GM12878 (cell line): ENCODE data around the gene FGD6. TPM values are rescaled to one million over a fixed set of nuclear protein-coding genes. Genes with fewer than 3 reads are reported as not detected.

Experiments
- ATAC-seq: fragments of 200-7000 bp; cut with Tn5 transposase; 3 replicates; pipeline ENCODE4 v1.9.1; 2020; ENCODE audit warnings: mild to moderate bottlenecking, moderate library complexity
- BruUV-seq: library from RNA; stranded (reverse); fragments of 400-500 nt; replicated peaks from 2 replicates; lab custom pipeline; 2021; lab: Mats Ljungman, UMichigan
- CTCF ChIA-PET: fragments of 300-600 bp; sonication (Branson Sonifier 250); formaldehyde crosslinking; extraction: SDS; loops from one replicate; lab custom pipeline; 2021; ENCODE audit warnings: inconsistent platforms; lab: Yijun Ruan, JAX
- POLR2A ChIA-PET: fragments of 350-600 bp; formaldehyde crosslinking; extraction: SDS; loops from one replicate; lab custom pipeline; 2021; ENCODE audit warnings: inconsistent platforms; lab: Charles Lee
- RAD21 ChIA-PET: fragments of 300-600 bp; sonication (Branson Sonifier 250); formaldehyde crosslinking; loops from one replicate; lab custom pipeline; 2023; ENCODE audit warnings: antibody characterized with exemption; ENCODE audit not compliant: unreplicated experiment; lab: Charles Lee
- SMC1A ChIA-PET: fragments of 300-600 bp; sonication (Branson Sonifier 250); formaldehyde crosslinking; loops from one replicate; lab custom pipeline; 2023; ENCODE audit not compliant: unreplicated experiment, uncharacterized antibody; lab: Charles Lee
- DNase-seq: peaks from one replicate; pipeline ENCODE4 v3.0.0-alpha.2; 2011; ENCODE audit warnings: low read depth, low spot score
- FAIRE-seq: peaks from 3 replicates; lab custom pipeline; 2011; peaks lifted over from hg19 to GRCh38; lab: Jason Lieb, UNC
- H2AFZ ChIP-seq: 2 replicates; pipeline ENCODE4 v1.6.0; 2011; ENCODE audit warnings: low read depth, low read length, control low read depth; ENCODE audit not compliant: control insufficient read depth
- H3K27ac ChIP-seq: 2 replicates; pipeline ENCODE4 v1.5.1; 2011; ENCODE audit warnings: control low read depth; ENCODE audit not compliant: control insufficient read depth, insufficient read depth
- H3K27me3 ChIP-seq, 2 experiments: replicated peaks in 1 of 2; 2 replicates each; pipeline versions ENCODE4 v1.6.0 to v1.6.1; 2011; ENCODE audit warnings: low read length in 1 of 2; ENCODE audit not compliant: control insufficient read depth in 2 of 2, insufficient read depth in 2 of 2
- H3K36me3 ChIP-seq, 2 experiments: 2 replicates each; pipeline ENCODE4 v1.5.1; 2011; ENCODE audit warnings: low read length in 1 of 2; ENCODE audit not compliant: control insufficient read depth in 2 of 2, insufficient read depth in 2 of 2
- H3K4me1 ChIP-seq: 2 replicates; pipeline ENCODE4 v1.6.1; 2011; ENCODE audit warnings: mild to moderate bottlenecking, low read length, moderate library complexity, mixed read lengths; ENCODE audit not compliant: control insufficient read depth, insufficient read depth
- H3K4me2 ChIP-seq: 2 replicates; pipeline ENCODE4 v1.6.0; 2011; ENCODE audit warnings: control low read depth; ENCODE audit not compliant: control insufficient read depth, insufficient read depth
- H3K4me3 ChIP-seq: fragments of 200-600 bp; sonication (generic); 2 replicates; pipeline ENCODE4 v1.5.1; 2016
- H3K79me2 ChIP-seq: 2 replicates; pipeline ENCODE4 v1.6.0; 2011; ENCODE audit warnings: low read length; ENCODE audit not compliant: control insufficient read depth, insufficient read depth
- H3K9ac ChIP-seq: 2 replicates; pipeline ENCODE4 v1.8.0; 2011; ENCODE audit warnings: low read length, control low read depth, mixed read lengths; ENCODE audit not compliant: control insufficient read depth, insufficient read depth
- H3K9me3 ChIP-seq: replicated peaks from 3 replicates; pipeline ENCODE4 v1.5.1; 2011; ENCODE audit warnings: mild to moderate bottlenecking, low read length; ENCODE audit not compliant: control insufficient read depth, insufficient read depth
- H4K20me1 ChIP-seq: 2 replicates; pipeline ENCODE4 v1.6.0; 2011; ENCODE audit not compliant: control insufficient read depth, insufficient read depth
- BRCA1 ChIP-seq: IDR thresholded peaks from 2 replicates; pipeline ENCODE4 v1.6.1; 2011; ENCODE audit warnings: low read depth, low read length, improper control_type of control experiment
- CBFB ChIP-seq: IDR thresholded peaks from 2 replicates; pipeline ENCODE4 v1.6.1; 2016; ENCODE audit warnings: antibody characterized with exemption, low read depth
- CEBPB ChIP-seq, 2 experiments: fragments of 150-350 bp in 1 of 2; IDR thresholded peaks; 2 replicates each; pipeline ENCODE4 v1.6.1; 2012 to 2014; ENCODE audit warnings: low read depth in 2 of 2, low read length in 2 of 2, borderline replicate concordance in 1 of 2, inconsistent platforms in 1 of 2
- CREM ChIP-seq: IDR thresholded peaks from 2 replicates; pipeline ENCODE4 v1.6.1; 2014; ENCODE audit warnings: antibody characterized with exemption, low read depth
- FOS ChIP-seq: IDR thresholded peaks from 3 replicates; pipeline ENCODE4 v1.6.1; 2011; ENCODE audit warnings: borderline replicate concordance; ENCODE audit not compliant: insufficient read length; ENCODE audit errors: extremely low read depth
- GABPA ChIP-seq: IDR thresholded peaks from 2 replicates; pipeline ENCODE4 v1.6.1; 2014; ENCODE audit warnings: antibody characterized with exemption, low read depth, mild to moderate bottlenecking, inconsistent platforms
- MTA3 ChIP-seq: IDR thresholded peaks from 2 replicates; pipeline ENCODE4 v1.6.1; 2012; ENCODE audit warnings: low read length, inconsistent platforms, borderline replicate concordance
- MYB ChIP-seq: fragments of 150-350 bp; IDR thresholded peaks from 2 replicates; pipeline ENCODE4 v1.6.1; 2014; ENCODE audit warnings: mild to moderate bottlenecking, low read depth, low read length, borderline replicate concordance
- PAX5 ChIP-seq: IDR thresholded peaks from 2 replicates; pipeline ENCODE4 v1.6.1; 2011; ENCODE audit warnings: low read depth, low read length, borderline replicate concordance
- POU2F2 ChIP-seq: IDR thresholded peaks from 3 replicates; pipeline ENCODE4 v1.6.1; 2011; ENCODE audit warnings: low read depth, mild to moderate bottlenecking, low read length, borderline replicate concordance
- RB1 ChIP-seq: fragments of 450-650 bp; formaldehyde crosslinking; IDR thresholded peaks from 2 replicates; pipeline ENCODE4 v1.6.1; 2017; ENCODE audit warnings: mild to moderate bottlenecking, borderline replicate concordance
- RBBP5 ChIP-seq: fragments of 200-600 bp; sonication (generic); conservative IDR thresholded peaks from 2 replicates; pipeline ENCODE4 v1.6.1; 2016
- SPI1 ChIP-seq: IDR thresholded peaks from 2 replicates; pipeline ENCODE4 v1.6.1; 2011; ENCODE audit warnings: low read depth, mild to moderate bottlenecking, low read length, moderate library complexity, borderline replicate concordance; ENCODE audit not compliant: insufficient read depth
- SREBF1 ChIP-seq: IDR thresholded peaks from 2 replicates; pipeline ENCODE4 v1.6.1; 2012; ENCODE audit warnings: mild to moderate bottlenecking, low read length
- SRF ChIP-seq, 2 experiments: IDR thresholded peaks; 2 replicates each; pipeline ENCODE4 v1.6.1; 2011; ENCODE audit warnings: low read depth in 2 of 2, low read length in 2 of 2, mild to moderate bottlenecking in 1 of 2, moderate library complexity in 1 of 2
- WGBS: methylation state at CpG from one replicate; pipeline ENCODE4 v1.1.6; 2016; ENCODE audit warnings: low lambda C conversion rate; ENCODE audit not compliant: insufficient replicate concordance, insufficient coverage; ENCODE audit errors: missing lambda C conversion rate; 5-methylcytosine and 5-hydroxymethylcytosine counted together
- in situ Hi-C: fragments of 300-500 bp; cut with MboI; formaldehyde crosslinking; loops from 9 replicates; pipeline ENCODE4 v1.14.3; 2018; ENCODE audit warnings: mixed read lengths
- intact Hi-C: fragments of 100-400 bp; cut with micrococcal nuclease; formaldehyde crosslinking; loops from one replicate; pipeline ENCODE4 v1.14.2; 2022; ENCODE audit not compliant: unreplicated experiment
- polyA plus RNA-seq, 11 experiments: library from polyadenylated mRNA; depleted of rRNA in 4 of 11; unstranded in 6 of 11; stranded (reverse) in 5 of 11; fragments of >200 nt; fragmentation: Nextera tagmentation in 4 of 11; fragmentation: Illumina TruSeq in 1 of 11; extraction: Ambion mirVana in 4 of 11; extraction: Trizol in 1 of 11; gene quantifications; 1 replicate in 1 of 11; 2 replicates in 10 of 11; pipeline versions ENCODE4 v1.2.1 to v1.2.3, GENCODE V29; 2011 to 2016; ENCODE audit warnings: inconsistent platforms in 2 of 11, missing spikeins in 2 of 11, low read depth in 1 of 11
- total RNA-seq, 4 experiments: library from RNA; depleted of rRNA in 3 of 4; stranded (reverse); fragments of >200 nt in 3 of 4; fragmentation: Illumina TruSeq in 1 of 4; extraction: Trizol in 1 of 4; gene quantifications; 2 replicates each; pipeline versions ENCODE4 v1.2.1 to v1.2.3, GENCODE V29; 2013 to 2021
- TF ChIP-seq, protein P1 (sequence below): fragments of 450-650 bp; formaldehyde crosslinking; IDR thresholded peaks from 2 replicates; pipeline ENCODE4 v1.4.0; 2020; ENCODE audit warnings: mild to moderate bottlenecking, moderate library complexity
- TF ChIP-seq, protein P2 (sequence below): fragments of 450-650 bp; IDR thresholded peaks from 2 replicates; pipeline ENCODE4 v1.6.1; 2018; ENCODE audit warnings: mild to moderate bottlenecking, low read depth, moderate library complexity; ENCODE audit not compliant: partially characterized antibody

The FGD6 gene
- total and polyA plus RNA-seq, 10 of the 15 experiments (the other 5 are each of a cell fraction or from before 2014, with no cell fraction given) = 2.4 to 15.5 (median 8.9) TPM

DNA sequence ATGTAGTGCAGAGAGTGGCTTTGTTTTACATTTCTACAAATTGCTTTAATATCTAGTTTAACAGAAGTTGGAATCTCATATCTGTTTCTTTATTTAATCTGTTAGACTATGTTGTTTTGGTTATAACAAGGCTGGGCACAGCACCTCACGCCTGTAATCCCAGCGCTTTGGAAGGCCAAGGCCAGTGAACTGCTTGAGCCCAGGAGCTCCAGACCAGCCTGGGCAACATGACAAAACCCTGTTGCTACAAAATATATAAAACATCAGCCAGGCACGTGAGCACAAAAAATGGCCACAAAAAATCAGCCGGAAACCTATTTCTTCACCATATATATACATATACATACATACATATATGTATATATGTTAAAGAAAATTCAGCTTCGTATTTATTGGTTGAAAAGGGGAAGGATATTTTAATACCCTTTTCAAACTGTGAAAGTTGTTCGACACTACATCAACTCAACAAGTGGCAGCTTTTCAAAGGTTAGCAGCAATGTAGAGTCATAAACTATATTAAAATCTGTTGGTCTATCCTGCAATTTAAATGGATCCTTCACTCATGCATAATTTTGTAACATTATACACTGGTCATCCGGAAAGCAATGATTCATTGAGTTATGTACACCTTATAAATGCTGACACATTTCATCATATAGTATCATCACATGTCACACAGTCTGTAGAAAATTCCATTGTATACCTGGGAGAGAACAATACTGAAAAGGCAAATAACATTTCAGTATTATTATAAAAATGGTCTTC lies 151.0 kb downstream of the FGD6 start:
- H3K9me3 ChIP-seq = no peaks in the 10 kb centered on the region
- TF ChIP-seq FOS (no peak), RB1 (no peak), GABPA (no peak), CBFB (no peak), POU2F2 (no peak), MYB (no peak), RBBP5 (no peak), PAX5 (no peak), SPI1 (no peak), SREBF1 (no peak), MTA3 (no peak), BRCA1 (no peak), CREM (no peak), SRF (IDR thresholded peaks at IDR 0.05; ENCODE audit: low read depth in 2 of 2, low read length in 2 of 2) (no peak), CEBPB (IDR thresholded peaks at IDR 0.05; ENCODE audit: borderline replicate concordance in 1 of 2, low read depth in 2 of 2, low read length in 2 of 2) (no peak)
- TF ChIP-seq, protein P1, sequence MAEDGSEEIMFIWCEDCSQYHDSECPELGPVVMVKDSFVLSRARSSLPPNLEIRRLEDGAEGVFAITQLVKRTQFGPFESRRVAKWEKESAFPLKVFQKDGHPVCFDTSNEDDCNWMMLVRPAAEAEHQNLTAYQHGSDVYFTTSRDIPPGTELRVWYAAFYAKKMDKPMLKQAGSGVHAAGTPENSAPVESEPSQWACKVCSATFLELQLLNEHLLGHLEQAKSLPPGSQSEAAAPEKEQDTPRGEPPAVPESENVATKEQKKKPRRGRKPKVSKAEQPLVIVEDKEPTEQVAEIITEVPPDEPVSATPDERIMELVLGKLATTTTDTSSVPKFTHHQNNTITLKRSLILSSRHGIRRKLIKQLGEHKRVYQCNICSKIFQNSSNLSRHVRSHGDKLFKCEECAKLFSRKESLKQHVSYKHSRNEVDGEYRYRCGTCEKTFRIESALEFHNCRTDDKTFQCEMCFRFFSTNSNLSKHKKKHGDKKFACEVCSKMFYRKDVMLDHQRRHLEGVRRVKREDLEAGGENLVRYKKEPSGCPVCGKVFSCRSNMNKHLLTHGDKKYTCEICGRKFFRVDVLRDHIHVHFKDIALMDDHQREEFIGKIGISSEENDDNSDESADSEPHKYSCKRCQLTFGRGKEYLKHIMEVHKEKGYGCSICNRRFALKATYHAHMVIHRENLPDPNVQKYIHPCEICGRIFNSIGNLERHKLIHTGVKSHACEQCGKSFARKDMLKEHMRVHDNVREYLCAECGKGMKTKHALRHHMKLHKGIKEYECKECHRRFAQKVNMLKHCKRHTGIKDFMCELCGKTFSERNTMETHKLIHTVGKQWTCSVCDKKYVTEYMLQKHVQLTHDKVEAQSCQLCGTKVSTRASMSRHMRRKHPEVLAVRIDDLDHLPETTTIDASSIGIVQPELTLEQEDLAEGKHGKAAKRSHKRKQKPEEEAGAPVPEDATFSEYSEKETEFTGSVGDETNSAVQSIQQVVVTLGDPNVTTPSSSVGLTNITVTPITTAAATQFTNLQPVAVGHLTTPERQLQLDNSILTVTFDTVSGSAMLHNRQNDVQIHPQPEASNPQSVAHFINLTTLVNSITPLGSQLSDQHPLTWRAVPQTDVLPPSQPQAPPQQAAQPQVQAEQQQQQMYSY = no peak
- TF ChIP-seq, protein P2, sequence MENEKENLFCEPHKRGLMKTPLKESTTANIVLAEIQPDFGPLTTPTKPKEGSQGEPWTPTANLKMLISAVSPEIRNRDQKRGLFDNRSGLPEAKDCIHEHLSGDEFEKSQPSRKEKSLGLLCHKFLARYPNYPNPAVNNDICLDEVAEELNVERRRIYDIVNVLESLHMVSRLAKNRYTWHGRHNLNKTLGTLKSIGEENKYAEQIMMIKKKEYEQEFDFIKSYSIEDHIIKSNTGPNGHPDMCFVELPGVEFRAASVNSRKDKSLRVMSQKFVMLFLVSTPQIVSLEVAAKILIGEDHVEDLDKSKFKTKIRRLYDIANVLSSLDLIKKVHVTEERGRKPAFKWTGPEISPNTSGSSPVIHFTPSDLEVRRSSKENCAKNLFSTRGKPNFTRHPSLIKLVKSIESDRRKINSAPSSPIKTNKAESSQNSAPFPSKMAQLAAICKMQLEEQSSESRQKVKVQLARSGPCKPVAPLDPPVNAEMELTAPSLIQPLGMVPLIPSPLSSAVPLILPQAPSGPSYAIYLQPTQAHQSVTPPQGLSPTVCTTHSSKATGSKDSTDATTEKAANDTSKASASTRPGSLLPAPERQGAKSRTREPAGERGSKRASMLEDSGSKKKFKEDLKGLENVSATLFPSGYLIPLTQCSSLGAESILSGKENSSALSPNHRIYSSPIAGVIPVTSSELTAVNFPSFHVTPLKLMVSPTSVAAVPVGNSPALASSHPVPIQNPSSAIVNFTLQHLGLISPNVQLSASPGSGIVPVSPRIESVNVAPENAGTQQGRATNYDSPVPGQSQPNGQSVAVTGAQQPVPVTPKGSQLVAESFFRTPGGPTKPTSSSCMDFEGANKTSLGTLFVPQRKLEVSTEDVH = no peak
- ChIA-PET SMC1A (no interaction called here), CTCF (interaction anchor here (1.1 kb wide), 1 partner anchor 8 kb away, joined by 3 read pairs; no protein-coding TSS in a partner anchor), RAD21 (no interaction called here), POLR2A (no interaction called here)
- in situ Hi-C loops = no loop called here
- DNase-seq = no peak
- H3K4me2 ChIP-seq = no peak overlapping the region
- no peak for ATAC-seq
- H3K36me3 ChIP-seq = peaks cover 0 to 16% of the 10 kb centered on the region in 2 experiments; a peak in 3 of 4 replicates
- H3K4me3 ChIP-seq = no peak overlapping the region
- 96% methylated on average over 7 of the region's 7 CpGs for WGBS
- H4K20me1 ChIP-seq = no peaks in the 10 kb centered on the region
- BruUV-seq = no TSS peak
- no peaks in the 10 kb centered on the region for H3K4me1 ChIP-seq
- no peak for FAIRE-seq
- H3K27me3 ChIP-seq = no peaks in the 10 kb centered on the region
- intact Hi-C loops = no loop called here
- H3K9ac ChIP-seq = no peak overlapping the region
- no peak overlapping the region for H2AFZ ChIP-seq
- no peak overlapping the region for H3K27ac ChIP-seq
- peaks cover 10% of the 10 kb centered on the region for H3K79me2 ChIP-seq
